H1 (cell line): ENCODE results near the gene GPS2. TPM values are rescaled to one million over a fixed set of nuclear protein-coding genes. Genes with fewer than 3 reads are reported as not detected.

Experiments used
- BACH1 ChIP-seq: IDR thresholded peaks from 2 replicates; pipeline ENCODE4 v1.6.1; 2012; ENCODE audit warnings: low read length, improper control_type of control experiment
- E2F6 ChIP-seq: IDR thresholded peaks from 2 replicates; pipeline ENCODE4 v1.6.1; 2012; ENCODE audit warnings: inconsistent platforms
- EGR1 ChIP-seq: IDR thresholded peaks from 2 replicates; pipeline ENCODE4 v1.6.1; 2011; ENCODE audit warnings: low read depth, low read length, borderline replicate concordance
- HDAC2 ChIP-seq, 2 experiments: fragments of 300-600 bp in 1 of 2; sonication (generic) in 1 of 2; IDR thresholded peaks; 2 replicates each; pipeline ENCODE4 v1.6.1; 2011 to 2012; ENCODE audit warnings: low read depth in 2 of 2, low read length in 2 of 2, mild to moderate bottlenecking in 2 of 2, moderate library complexity in 2 of 2, borderline replicate concordance in 1 of 2, inconsistent platforms in 1 of 2
- JUN ChIP-seq: IDR thresholded peaks from 2 replicates; pipeline ENCODE4 v1.6.1; 2011; ENCODE audit warnings: low read depth, mild to moderate bottlenecking, improper control_type of control experiment, low read length
- JUND ChIP-seq: IDR thresholded peaks from 2 replicates; pipeline ENCODE4 v1.6.1; 2011; ENCODE audit warnings: mild to moderate bottlenecking, improper control_type of control experiment, low read length
- KDM1A ChIP-seq: fragments of 200-600, 300-600 bp; sonication (generic); IDR thresholded peaks from 2 replicates; pipeline ENCODE4 v1.7.1; 2016; ENCODE audit warnings: mild to moderate bottlenecking, low read length, borderline replicate concordance
- NANOG ChIP-seq: IDR thresholded peaks from 2 replicates; pipeline ENCODE4 v1.6.1; 2011; ENCODE audit warnings: low read length, low read depth, mild to moderate bottlenecking, inconsistent platforms; ENCODE audit not compliant: insufficient read depth, poor library complexity, severe bottlenecking
- POLR2AphosphoS5 ChIP-seq: IDR thresholded peaks from 2 replicates; pipeline ENCODE4 v1.6.1; 2011; ENCODE audit warnings: low read depth, low read length
- RXRA ChIP-seq: IDR thresholded peaks from 2 replicates; pipeline ENCODE4 v1.6.1; 2011; ENCODE audit warnings: low read depth, mild to moderate bottlenecking, low read length, moderate library complexity; ENCODE audit not compliant: insufficient read depth
- SIN3A ChIP-seq, 2 experiments: IDR thresholded peaks in 1 of 2; conservative IDR thresholded peaks in 1 of 2; 2 replicates each; pipeline ENCODE4 v1.6.1; 2011 to 2012; ENCODE audit warnings: low read length in 2 of 2, improper control_type of control experiment in 1 of 2, low read depth in 1 of 2, mild to moderate bottlenecking in 1 of 2
- TAF1 ChIP-seq: IDR thresholded peaks from 2 replicates; pipeline ENCODE4 v1.6.1; 2011; ENCODE audit warnings: mild to moderate bottlenecking, low read depth, low read length
- TEAD4 ChIP-seq: IDR thresholded peaks from 2 replicates; pipeline ENCODE4 v1.6.1; 2012; ENCODE audit warnings: low read depth, low read length, inconsistent platforms, mixed read lengths
- ZNF274 ChIP-seq: IDR thresholded peaks from 2 replicates; pipeline ENCODE4 v1.7.0; 2012; ENCODE audit warnings: low read length, borderline replicate concordance; ENCODE audit errors: extremely low read depth
- polyA plus RNA-seq, 7 experiments: library from polyadenylated mRNA; depleted of rRNA in 3 of 7; stranded (reverse) in 5 of 7; unstranded in 2 of 7; fragments of >200 nt in 5 of 7; fragments of 200-250 nt in 2 of 7; gene quantifications; 1 replicate in 5 of 7; 2 replicates in 1 of 7; 4 replicates in 1 of 7; pipeline versions ENCODE4 v1.2.1 to v1.2.3, GENCODE V29; 2011 to 2013; ENCODE audit warnings: missing spikeins in 2 of 7, mixed read lengths in 2 of 7
- total RNA-seq: library from RNA; stranded (reverse); fragmentation: NEBNext Ultra II Directional; extraction: Animal tissue kit (Norgen Biotek cat#: 25700); gene quantifications from 2 replicates; pipeline ENCODE4 v1.2.1, GENCODE V29; 2021

The GPS2 gene
- total and polyA plus RNA-seq, 2 of the 8 experiments (the other 6 are each of a cell fraction or from before 2014, with no cell fraction given), result 67.0 to 152 TPM

GRCh38 chr17:7351665-7352502 lies 36.7 kb upstream of the GPS2 start, which contains the start of gene KCTD11 (continued):
- TF ChIP-seq E2F6, result no peak
- TF ChIP-seq RXRA, result no peak
- TF ChIP-seq POLR2AphosphoS5, result peak; percentile 59
- peak; percentile 60; the same call in 1 of the 2 replicates for TF ChIP-seq EGR1
- no peak for TF ChIP-seq NANOG
- TF ChIP-seq ZNF274, result no peak
- TF ChIP-seq SIN3A (conservative IDR thresholded peaks at IDR 0.05 in 1 of 2, IDR thresholded peaks at IDR 0.05 in 1 of 2; ENCODE audit: low read depth in 1 of 2, low read length in 2 of 2), result 0 out of 4 replicates have a peak, but pooled peaks of 1 of the 2 experiments have one; percentile 10
- no peak for TF ChIP-seq JUN
- TF ChIP-seq BACH1, result 0 out of 2 replicates have a peak, but pooled peaks have one; percentile 28
- peak; percentile 50; the same call in 1 of the 2 replicates for TF ChIP-seq TAF1
- no peak for TF ChIP-seq KDM1A
- no peak for TF ChIP-seq HDAC2 (IDR thresholded peaks at IDR 0.05; ENCODE audit: borderline replicate concordance in 1 of 2, low read depth in 2 of 2, low read length in 2 of 2)
- no peak for TF ChIP-seq JUND
- peak; percentile 97 for TF ChIP-seq TEAD4
